H1 (cell line): ENCODE data around the gene SRGAP3.

Experiments used
- CTBP2 ChIP-seq: IDR thresholded peaks from 2 replicates; pipeline ENCODE4 v1.7.0; 2011; ENCODE audit warnings: borderline replicate concordance, mild to moderate bottlenecking, moderate library complexity, mixed read lengths, low read length; ENCODE audit not compliant: insufficient read depth, insufficient read length
- EZH2 ChIP-seq: fragments of 200-600 bp; sonication (generic); IDR thresholded peaks from 2 replicates; pipeline ENCODE4 v1.7.1; 2012; ENCODE audit warnings: low read depth, mild to moderate bottlenecking, moderate library complexity, low read length, inconsistent platforms; ENCODE audit not compliant: severe bottlenecking
- FOSL1 ChIP-seq: IDR thresholded peaks from 2 replicates; pipeline ENCODE4 v1.6.1; 2011; ENCODE audit warnings: mild to moderate bottlenecking, low read depth, low read length, moderate library complexity; ENCODE audit not compliant: insufficient read depth
- HDAC2 ChIP-seq, 2 experiments: fragments of 300-600 bp in 1 of 2; sonication (generic) in 1 of 2; IDR thresholded peaks; 2 replicates each; pipeline ENCODE4 v1.6.1; 2011 to 2012; ENCODE audit warnings: low read depth in 2 of 2, low read length in 2 of 2, mild to moderate bottlenecking in 2 of 2, moderate library complexity in 2 of 2, borderline replicate concordance in 1 of 2, inconsistent platforms in 1 of 2
- JUND ChIP-seq: IDR thresholded peaks from 2 replicates; pipeline ENCODE4 v1.6.1; 2011; ENCODE audit warnings: mild to moderate bottlenecking, improper control_type of control experiment, low read length
- MAFK ChIP-seq: IDR thresholded peaks from 2 replicates; pipeline ENCODE4 v1.6.1; 2012; ENCODE audit warnings: low read depth, mild to moderate bottlenecking, improper control_type of control experiment, low read length
- NRF1 ChIP-seq: IDR thresholded peaks from 2 replicates; pipeline ENCODE4 v1.6.1; 2011; ENCODE audit warnings: mild to moderate bottlenecking, low read depth, low read length, improper control_type of control experiment
- POLR2A ChIP-seq, 2 experiments: IDR thresholded peaks; 1 replicate in 1 of 2; 2 replicates in 1 of 2; pipeline ENCODE4 v1.6.1; 2011; ENCODE audit warnings: low read depth in 2 of 2, low read length in 2 of 2, mild to moderate bottlenecking in 2 of 2; ENCODE audit errors: control extremely low read depth in 1 of 2
- SP4 ChIP-seq: IDR thresholded peaks from 2 replicates; pipeline ENCODE4 v1.6.1; 2012; ENCODE audit warnings: low read length, inconsistent platforms
- TAF1 ChIP-seq: IDR thresholded peaks from 2 replicates; pipeline ENCODE4 v1.6.1; 2011; ENCODE audit warnings: mild to moderate bottlenecking, low read depth, low read length
- TCF12 ChIP-seq: IDR thresholded peaks from 2 replicates; pipeline ENCODE4 v1.6.1; 2011; ENCODE audit warnings: low read depth, mild to moderate bottlenecking, low read length
- TF ChIP-seq, protein P1 (sequence below), 3 experiments: IDR thresholded peaks; 1 replicate in 2 of 3; 2 replicates in 1 of 3; pipeline versions ENCODE4 v1.5.1 to v1.6.1; 2011; ENCODE audit warnings: low read length in 3 of 3, mild to moderate bottlenecking in 3 of 3, inconsistent platforms in 2 of 3, low read depth in 1 of 3, moderate library complexity in 1 of 3; ENCODE audit not compliant: insufficient read depth in 1 of 3; ENCODE audit errors: control extremely low read depth in 1 of 3
- TF ChIP-seq, protein P2 (sequence below): IDR thresholded peaks from 2 replicates; pipeline ENCODE4 v1.6.1; 2011; ENCODE audit warnings: low read length, improper control_type of control experiment

DNA sequence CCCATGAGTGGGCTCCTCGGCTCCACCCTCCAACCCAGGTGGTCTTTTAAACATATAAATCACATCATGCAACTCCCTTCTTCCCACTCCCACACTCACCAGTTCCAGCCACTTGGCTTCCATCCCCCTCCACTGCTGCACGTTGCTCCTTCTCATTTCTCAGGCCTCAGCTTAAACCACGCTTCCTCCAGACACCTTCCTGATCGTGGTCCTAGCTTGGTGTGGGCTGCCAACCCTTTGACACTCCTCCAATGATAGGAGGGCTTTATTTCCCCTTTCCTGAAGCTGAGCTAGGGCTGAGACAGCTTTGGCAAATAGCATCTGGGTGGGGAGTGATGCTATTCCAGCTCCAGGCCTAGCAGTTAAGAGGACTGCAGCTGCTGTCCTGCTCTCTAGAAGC is 130.1 kb downstream of the SRGAP3 start:
- TF ChIP-seq, protein P1, sequence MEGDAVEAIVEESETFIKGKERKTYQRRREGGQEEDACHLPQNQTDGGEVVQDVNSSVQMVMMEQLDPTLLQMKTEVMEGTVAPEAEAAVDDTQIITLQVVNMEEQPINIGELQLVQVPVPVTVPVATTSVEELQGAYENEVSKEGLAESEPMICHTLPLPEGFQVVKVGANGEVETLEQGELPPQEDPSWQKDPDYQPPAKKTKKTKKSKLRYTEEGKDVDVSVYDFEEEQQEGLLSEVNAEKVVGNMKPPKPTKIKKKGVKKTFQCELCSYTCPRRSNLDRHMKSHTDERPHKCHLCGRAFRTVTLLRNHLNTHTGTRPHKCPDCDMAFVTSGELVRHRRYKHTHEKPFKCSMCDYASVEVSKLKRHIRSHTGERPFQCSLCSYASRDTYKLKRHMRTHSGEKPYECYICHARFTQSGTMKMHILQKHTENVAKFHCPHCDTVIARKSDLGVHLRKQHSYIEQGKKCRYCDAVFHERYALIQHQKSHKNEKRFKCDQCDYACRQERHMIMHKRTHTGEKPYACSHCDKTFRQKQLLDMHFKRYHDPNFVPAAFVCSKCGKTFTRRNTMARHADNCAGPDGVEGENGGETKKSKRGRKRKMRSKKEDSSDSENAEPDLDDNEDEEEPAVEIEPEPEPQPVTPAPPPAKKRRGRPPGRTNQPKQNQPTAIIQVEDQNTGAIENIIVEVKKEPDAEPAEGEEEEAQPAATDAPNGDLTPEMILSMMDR (IDR thresholded peaks at IDR 0.05; ENCODE audit: control extremely low read depth in 1 of 3, insufficient read depth in 1 of 3, low read depth in 1 of 3, low read length in 3 of 3): no peak
- TF ChIP-seq NRF1 (no peak), JUND (no peak), EZH2 (no peak), MAFK (no peak), CTBP2 (no peak), TAF1 (no peak), POLR2A (IDR thresholded peaks at IDR 0.05; ENCODE audit: control extremely low read depth in 1 of 2, low read depth in 2 of 2, low read length in 2 of 2) (no peak), FOSL1 (no peak), TCF12 (no peak), SP4 (no peak), HDAC2 (IDR thresholded peaks at IDR 0.05; ENCODE audit: borderline replicate concordance in 1 of 2, low read depth in 2 of 2, low read length in 2 of 2) (no peak)
- TF ChIP-seq, protein P2, sequence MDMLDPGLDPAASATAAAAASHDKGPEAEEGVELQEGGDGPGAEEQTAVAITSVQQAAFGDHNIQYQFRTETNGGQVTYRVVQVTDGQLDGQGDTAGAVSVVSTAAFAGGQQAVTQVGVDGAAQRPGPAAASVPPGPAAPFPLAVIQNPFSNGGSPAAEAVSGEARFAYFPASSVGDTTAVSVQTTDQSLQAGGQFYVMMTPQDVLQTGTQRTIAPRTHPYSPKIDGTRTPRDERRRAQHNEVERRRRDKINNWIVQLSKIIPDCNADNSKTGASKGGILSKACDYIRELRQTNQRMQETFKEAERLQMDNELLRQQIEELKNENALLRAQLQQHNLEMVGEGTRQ: no peak
